Glomerular visceral epithelial cell (primary cell): Measurements from ENCODE around the gene PPID.
"Not testable (repeated sequence)": the region's sequence is repeated elsewhere in the genome, so short reads cannot be mapped to it uniquely, and the experiment has no call there.

Experiments used
- DNase-seq: peaks from one replicate; pipeline ENCODE4 v3.0.0-alpha.2; 2016; ENCODE audit errors: extremely low spot score

Gene PPID

GRCh38 chr4:158729716-158730559 is 6.7 kb upstream of the PPID start:
- DNase-seq: peak; percentile 68

DNA sequence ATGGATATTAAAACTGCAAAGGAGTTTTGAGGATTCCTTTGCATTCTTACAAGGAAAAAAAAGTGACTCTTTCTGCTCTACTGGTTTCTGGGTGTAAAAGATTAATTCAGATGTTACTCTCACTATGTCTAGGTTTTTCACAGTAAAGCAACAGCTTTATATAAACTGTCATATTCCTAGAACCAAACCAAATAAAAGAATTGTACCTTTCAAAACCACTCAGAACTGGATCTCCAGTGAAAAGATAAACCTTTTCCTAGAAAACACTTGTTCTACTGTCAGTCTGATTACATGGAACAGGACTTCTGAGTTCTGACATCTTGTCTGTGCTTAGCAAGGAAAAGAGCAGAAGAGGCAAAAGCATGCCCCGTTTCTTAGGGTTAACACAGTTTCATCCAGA is 5.0 kb upstream of the PPID start:
- DNase-seq: no peak

GRCh38 chr4:158726633-158727032 is 3.4 kb upstream of the PPID start:
- DNase-seq: no peak

- DNase-seq: no peak
Observed at GRCh38 chr4:158724637-158725036, 1.4 kb upstream of the PPID start.

DNA sequence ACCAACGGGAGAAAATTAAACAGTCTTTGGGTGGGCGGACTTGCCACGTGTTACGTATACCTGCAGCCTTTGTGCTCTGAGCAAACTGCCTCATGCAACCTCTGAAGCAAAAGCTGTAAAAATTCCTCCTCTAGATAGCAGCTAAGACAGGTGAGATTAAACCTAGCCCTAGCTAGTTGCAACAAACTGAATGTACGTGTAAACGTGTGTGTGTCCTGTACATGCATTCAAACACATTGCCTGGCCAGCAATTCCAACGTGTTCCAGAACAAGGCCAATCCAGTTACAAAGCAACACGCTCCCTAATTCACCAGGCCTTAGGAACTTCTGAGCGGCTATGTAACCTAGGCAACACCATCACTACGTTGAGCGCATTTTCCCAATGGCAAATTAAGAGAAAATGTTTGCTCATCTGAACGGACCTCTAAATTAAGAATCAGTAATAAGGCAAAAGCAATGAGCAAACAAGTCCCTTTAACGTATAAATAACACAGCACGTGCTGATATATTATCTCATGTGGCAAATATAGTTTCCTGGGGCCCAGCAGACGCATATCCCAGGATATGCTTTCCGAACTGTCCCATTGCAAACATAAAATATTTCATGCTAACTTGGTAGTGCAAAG is 792 bp downstream of the PPID start:
- peak; percentile 46 for DNase-seq

DNA sequence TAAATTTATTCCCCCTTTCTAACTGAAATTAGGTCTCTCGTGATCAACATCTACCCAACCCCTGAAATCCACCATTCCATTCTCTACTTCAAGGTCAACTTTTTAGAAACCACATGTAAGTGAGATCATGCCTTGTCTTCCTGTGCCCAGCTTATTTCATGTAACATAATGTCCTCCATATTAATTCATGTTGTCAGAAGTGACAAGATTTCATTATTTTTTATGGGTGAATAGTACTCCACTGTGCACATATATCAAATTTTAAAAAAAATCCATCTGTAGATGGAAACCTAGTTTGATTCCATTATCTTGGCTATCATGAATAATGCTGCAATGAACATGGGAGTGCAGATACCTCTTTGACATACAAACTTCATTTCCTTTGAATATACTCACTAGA is 1.5 kb downstream of the PPID start:
- DNase-seq: no peak

DNA sequence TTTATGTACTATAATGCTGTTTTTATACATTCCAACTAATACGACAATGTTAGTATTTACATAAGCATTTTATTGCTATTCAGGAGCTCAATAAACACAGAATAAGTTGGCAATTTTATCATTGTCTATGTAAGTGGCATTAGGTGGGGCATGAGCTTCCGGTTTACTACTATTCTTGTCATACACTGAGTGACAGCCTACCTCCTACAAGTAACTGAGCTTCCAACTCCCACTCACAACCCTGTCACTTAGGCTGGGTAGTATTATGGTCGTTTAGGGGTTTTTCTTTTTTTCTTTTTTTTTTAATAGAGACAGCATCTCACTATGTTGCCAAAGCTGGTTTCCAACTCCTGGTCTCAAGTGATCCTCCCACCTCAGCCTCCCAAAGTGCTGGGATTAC is 7.4 kb downstream of the PPID start:
- DNase-seq: no peak

- DNase-seq: no peak
Observed at GRCh38 chr4:158714937-158715336, 8.3 kb downstream of the PPID start.

DNA sequence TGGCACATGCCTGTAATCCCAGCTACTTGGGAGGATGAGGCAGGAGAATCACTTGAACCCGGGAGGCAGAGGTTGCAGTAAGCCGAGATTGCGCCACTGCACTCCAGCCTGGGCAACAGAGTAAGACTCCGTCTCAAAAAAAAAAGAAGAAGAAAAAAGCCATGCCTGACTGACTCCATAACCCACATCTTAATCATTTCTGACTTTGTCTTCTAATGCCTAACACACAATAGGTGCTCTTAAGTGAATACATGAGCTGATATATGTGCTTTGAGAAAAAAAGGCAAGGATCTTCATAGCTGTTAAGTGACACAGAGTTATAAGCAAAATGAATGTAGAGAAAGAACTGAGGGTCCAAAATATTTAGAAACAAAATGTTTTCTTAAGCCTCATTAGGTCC is 10.6 kb downstream of the PPID start:
- DNase-seq: not testable (repeated sequence)

GRCh38 chr4:158710814-158711213 is 12.4 kb downstream of the PPID start:
- peak; percentile 11 for DNase-seq

DNA sequence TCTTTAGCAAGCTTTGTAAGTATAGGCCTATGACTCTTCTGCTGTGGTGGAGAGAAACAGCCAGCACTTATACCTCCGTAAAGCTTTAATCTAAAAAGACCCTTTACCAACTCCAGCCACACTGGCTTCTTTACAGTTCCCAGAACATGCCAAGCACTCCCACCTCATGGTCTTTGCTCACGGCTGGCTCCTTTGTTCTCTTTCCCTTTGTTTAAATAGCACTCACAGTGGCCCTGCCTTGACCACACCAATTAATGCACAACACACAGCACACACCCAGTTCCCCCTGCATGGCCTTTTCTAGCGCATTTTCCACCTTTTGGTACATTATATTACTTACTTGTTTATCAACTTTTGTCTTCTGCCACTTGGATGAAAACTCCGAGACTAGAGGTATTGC is 18.9 kb downstream of the PPID start:
- DNase-seq: no peak

GRCh38 chr4:158688813-158689212 is 34.4 kb downstream of the PPID start:
- no peak for DNase-seq

GRCh38 chr4:158682066-158682465 is 41.1 kb downstream of the PPID start:
- no peak for DNase-seq

GRCh38 chr4:158681629-158682028 is 41.6 kb downstream of the PPID start:
- no peak for DNase-seq

- no peak for DNase-seq
Observed at GRCh38 chr4:158678767-158679166, 44.4 kb downstream of the PPID start.

DNA sequence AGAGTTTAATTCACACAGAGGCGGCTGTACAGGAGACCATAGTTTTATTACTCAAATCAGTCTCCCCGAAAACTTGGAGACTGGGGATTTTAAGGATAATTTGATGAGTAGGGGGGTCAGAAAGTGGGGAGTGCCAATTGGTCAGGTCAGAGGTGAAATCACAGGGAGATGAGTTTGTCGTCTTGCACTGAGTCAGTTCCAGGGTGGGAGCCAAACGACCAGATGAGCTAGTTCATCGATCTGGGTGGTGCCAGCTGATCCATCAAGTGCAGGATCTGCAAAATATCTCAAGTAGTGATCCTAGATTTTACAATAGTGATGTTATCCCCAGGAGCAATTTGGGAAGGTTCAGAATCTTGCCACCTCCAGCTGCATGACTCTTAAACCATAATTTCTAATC is 47.1 kb downstream of the PPID start:
- DNase-seq: no peak

GRCh38 chr4:158673633-158674032 is 49.6 kb downstream of the PPID start:
- no peak for DNase-seq

DNA sequence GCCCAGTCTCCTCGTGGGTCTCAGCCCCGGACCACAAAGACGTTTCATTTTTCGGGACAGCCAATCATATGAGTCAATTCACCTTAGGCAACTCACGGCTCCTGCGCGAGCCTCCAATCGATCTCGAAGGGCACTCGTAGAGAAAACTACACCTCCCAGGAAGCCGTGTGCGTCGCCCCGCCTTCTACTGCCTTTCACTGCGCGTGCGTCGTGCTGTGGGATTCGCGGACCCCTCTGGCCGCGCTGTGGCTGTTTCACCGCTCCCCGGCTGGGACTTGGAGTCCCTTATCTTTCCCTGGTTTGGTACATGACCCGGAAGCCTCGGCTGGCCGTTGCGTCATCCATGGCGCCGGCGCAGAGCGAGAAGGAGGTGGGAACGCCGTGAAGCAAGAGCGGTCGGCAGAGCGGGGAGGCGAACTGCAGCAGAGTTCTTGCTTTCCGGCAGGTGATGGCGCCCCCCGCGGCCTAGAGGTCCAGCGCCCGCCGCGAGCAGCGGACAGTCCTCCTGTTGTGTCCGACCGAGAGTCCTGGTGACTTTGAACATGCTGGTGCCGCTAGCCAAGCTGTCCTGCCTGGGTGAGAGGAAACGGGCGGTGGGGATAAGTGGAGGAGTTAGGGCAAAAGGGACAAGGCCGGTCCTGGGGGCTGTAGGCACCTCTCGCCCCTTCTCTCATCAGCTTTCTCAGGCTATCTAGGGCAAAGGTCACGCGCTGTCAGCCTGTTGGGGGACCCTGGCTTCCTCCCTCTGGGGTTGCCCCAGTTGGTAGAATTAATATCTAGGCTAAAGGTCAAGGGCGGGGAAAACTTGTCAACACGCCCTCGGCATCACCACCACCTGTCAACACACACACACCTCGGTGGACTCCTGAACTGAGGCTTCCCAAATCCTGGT is 51.0 kb downstream of the PPID start, which contains the start of gene ETFDH:
TSS of gene ETFDH (plus strand) at position 382 of the 892 bp plus-strand sequence. CDS start at position 543, 161 bp downstream.
- peak; percentile 100 for DNase-seq

DNA sequence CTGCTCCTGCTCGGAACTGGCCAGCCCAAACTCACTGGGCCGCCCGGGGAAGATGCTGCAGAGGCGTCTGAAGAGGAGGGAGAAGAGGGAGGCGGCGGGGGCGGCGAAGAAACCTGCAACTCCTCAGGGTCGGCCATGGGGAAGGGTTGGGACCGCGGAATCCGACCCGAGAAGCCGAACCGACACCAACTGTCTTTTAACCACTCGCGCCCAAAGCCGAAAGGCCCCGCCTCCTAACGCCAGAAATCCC is 51.6 kb downstream of the PPID start, which contains the start of gene C4orf46:
TSS of gene C4orf46 (minus strand) at position 223 of the 250 bp plus-strand sequence. CDS start at position 137, 86 bp downstream.
- DNase-seq: no peak

DNA sequence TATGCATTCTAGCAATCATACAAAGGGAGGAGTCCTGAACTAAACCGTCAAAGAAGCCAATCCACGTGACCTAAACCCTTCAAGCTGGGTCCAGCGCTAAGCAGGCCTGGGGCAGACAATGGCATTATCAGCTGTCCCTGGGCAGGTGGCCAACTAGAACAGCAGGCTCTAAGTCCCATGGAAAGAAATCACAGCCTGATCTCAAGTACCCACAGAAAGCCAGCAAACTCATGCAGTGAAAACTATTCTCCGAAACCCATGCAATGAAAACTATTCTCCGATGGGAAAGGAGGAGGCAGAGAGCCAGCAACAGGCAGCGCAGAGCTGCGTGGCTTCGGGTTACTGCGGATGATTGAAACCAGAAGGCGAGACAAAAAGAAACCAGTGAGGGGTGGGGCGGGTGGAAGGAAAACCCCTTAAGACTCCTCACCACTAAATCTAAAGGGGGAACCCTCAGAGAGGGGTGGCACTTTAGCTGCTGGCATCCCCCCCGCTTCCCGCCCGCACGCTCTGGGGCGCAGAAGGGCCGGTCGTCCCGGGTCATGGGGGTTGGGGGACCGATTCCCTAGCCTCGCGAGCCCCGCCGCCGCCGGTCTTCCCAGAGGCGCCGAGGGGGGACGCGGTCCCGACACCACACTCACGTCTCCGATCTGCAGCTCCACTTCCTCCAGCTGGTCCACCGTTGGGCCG is 52.1 kb downstream of the PPID start:
- DNase-seq: peak; percentile 73

DNA sequence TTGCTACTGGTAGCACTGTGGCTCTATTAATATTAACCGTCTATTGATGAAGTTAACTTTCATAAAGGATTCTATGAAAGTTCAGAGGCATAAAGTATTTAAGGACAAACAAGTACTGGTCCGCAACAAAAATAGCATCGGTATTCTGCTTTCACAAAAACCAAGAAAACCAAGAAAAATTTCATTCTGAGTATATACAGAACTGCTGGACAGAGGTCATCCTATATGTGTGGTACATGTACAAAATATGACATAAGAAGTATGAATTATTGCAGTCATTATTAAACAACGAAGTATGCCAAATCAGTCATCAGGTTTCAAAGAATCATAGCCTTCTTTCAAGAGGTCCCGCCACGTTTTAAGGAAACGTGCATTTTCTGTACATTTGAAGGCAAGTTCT is 53.9 kb downstream of the PPID start:
- DNase-seq: no peak
